Ectodermal cell (in vitro differentiated cells): ENCODE measurements around the gene C14orf132.

Experiments
- H3K27ac ChIP-seq: 2 replicates; pipeline ENCODE4 v1.7.0; 2013; ENCODE audit warnings: mild to moderate bottlenecking, low read depth, low read length; ENCODE audit not compliant: insufficient read depth, poor library complexity, severe bottlenecking
- H3K27me3 ChIP-seq: 2 replicates; pipeline ENCODE4 v1.7.0; 2013; ENCODE audit warnings: mild to moderate bottlenecking, low read length; ENCODE audit not compliant: insufficient read depth, control insufficient read depth, poor library complexity, severe bottlenecking
- H3K36me3 ChIP-seq: one replicate; pipeline ENCODE4 v1.7.0; 2013; ENCODE audit warnings: low read length; ENCODE audit not compliant: control insufficient read depth, insufficient read depth
- H3K4me1 ChIP-seq: one replicate; pipeline ENCODE4 v1.7.0; 2013; ENCODE audit warnings: low read length; ENCODE audit not compliant: control insufficient read depth, insufficient read depth
- H3K4me3 ChIP-seq: 2 replicates; pipeline ENCODE4 v1.7.0; 2013; ENCODE audit warnings: low read depth, low read length, control low read depth; ENCODE audit not compliant: insufficient read depth
- H3K9me3 ChIP-seq: 2 replicates; pipeline ENCODE4 v1.7.0; 2013; ENCODE audit warnings: mild to moderate bottlenecking, low read length, moderate library complexity; ENCODE audit not compliant: control insufficient read depth
- whole genome bisulfite sequencing, 2 experiments: methylation state at CpG; one replicate each; pipeline ENCODE4 v1.1.7; 2013; ENCODE audit warnings: missing lambda C conversion rate in 2 of 2; 5-methylcytosine and 5-hydroxymethylcytosine counted together

C14orf132 gene

GRCh38 chr14:96129128-96129736 is 90.1 kb downstream of the C14orf132 start:
- no peak overlapping the region for H3K4me3 ChIP-seq

GRCh38 chr14:96130391-96130790 is 91.2 kb downstream of the C14orf132 start:
- Histone ChIP-seq H3K27me3 (no peaks in the 10 kb centered on the region), H3K9me3 (no peaks in the 10 kb centered on the region), H3K27ac (no peak overlapping the region), H3K4me3 (no peak overlapping the region), H3K4me1 (no peaks in the 10 kb centered on the region), H3K36me3 (no peaks in the 10 kb centered on the region)
- WGBS, 2 experiments = 90 to 96% methylated on average over 5 to 6 of the region's 6 CpGs

More at GRCh38 chr14:96129128-96129736, 90.1 kb downstream of the C14orf132 start:
- Histone ChIP-seq H3K9me3 (no peaks in the 10 kb centered on the region), H3K36me3 (no peaks in the 10 kb centered on the region), H3K4me1 (no peaks in the 10 kb centered on the region), H3K27ac (no peak overlapping the region), H3K27me3 (no peaks in the 10 kb centered on the region)
- 90 to 95% methylated on average over 7 of the region's 7 CpGs for WGBS, 2 experiments

- Histone ChIP-seq H3K27me3 (no peaks in the 10 kb centered on the region), H3K9me3 (no peaks in the 10 kb centered on the region), H3K36me3 (no peaks in the 10 kb centered on the region), H3K27ac (no peak overlapping the region), H3K4me1 (no peaks in the 10 kb centered on the region), H3K4me3 (no peak overlapping the region)
- WGBS, 2 experiments = 90 to 92% methylated on average over 2 of the region's 2 CpGs
Measured at GRCh38 chr14:96130854-96131253, 91.7 kb downstream of the C14orf132 start.

GRCh38 chr14:96131836-96132235 is 92.7 kb downstream of the C14orf132 start:
- Histone ChIP-seq H3K27ac (no peak overlapping the region), H3K4me1 (no peaks in the 10 kb centered on the region), H3K36me3 (no peaks in the 10 kb centered on the region), H3K27me3 (no peaks in the 10 kb centered on the region), H3K4me3 (no peak overlapping the region), H3K9me3 (no peaks in the 10 kb centered on the region)
- 92 to 98% methylated on average over 4 of the region's 4 CpGs for WGBS, 2 experiments

GRCh38 chr14:96134508-96134907 is 95.3 kb downstream of the C14orf132 start:
- H3K36me3 ChIP-seq = no peaks in the 10 kb centered on the region
- 89 to 96% methylated on average over 6 of the region's 6 CpGs for WGBS, 2 experiments
- no peaks in the 10 kb centered on the region for H3K27me3 ChIP-seq
- H3K27ac ChIP-seq = no peak overlapping the region
- H3K4me1 ChIP-seq = no peaks in the 10 kb centered on the region
- H3K9me3 ChIP-seq = no peaks in the 10 kb centered on the region
- H3K4me3 ChIP-seq = no peak overlapping the region

GRCh38 chr14:96135285-96135684 is 96.1 kb downstream of the C14orf132 start:
- no peaks in the 10 kb centered on the region for H3K36me3 ChIP-seq
- no peaks in the 10 kb centered on the region for H3K27me3 ChIP-seq
- 91 to 95% methylated on average over 8 of the region's 8 CpGs for WGBS, 2 experiments
- H3K27ac ChIP-seq = no peak overlapping the region
- H3K4me3 ChIP-seq = no peak overlapping the region
- H3K4me1 ChIP-seq = no peaks in the 10 kb centered on the region
- no peaks in the 10 kb centered on the region for H3K9me3 ChIP-seq

GRCh38 chr14:96136371-96137005 is 97.3 kb downstream of the C14orf132 start:
- Histone ChIP-seq H3K27me3 (no peaks in the 10 kb centered on the region), H3K36me3 (no peaks in the 10 kb centered on the region), H3K4me1 (no peaks in the 10 kb centered on the region), H3K4me3 (no peak overlapping the region), H3K27ac (no peak overlapping the region), H3K9me3 (no peaks in the 10 kb centered on the region)
- 70 to 84% methylated on average over 3 to 4 of the region's 4 CpGs for WGBS, 2 experiments

- 100% methylated on average over 1 of the region's 1 CpG for WGBS, 2 experiments
- H3K36me3 ChIP-seq = no peaks in the 10 kb centered on the region
- no peaks in the 10 kb centered on the region for H3K9me3 ChIP-seq
- H3K27ac ChIP-seq = no peak overlapping the region
- H3K27me3 ChIP-seq = no peaks in the 10 kb centered on the region
- no peaks in the 10 kb centered on the region for H3K4me1 ChIP-seq
- H3K4me3 ChIP-seq = no peak overlapping the region
Measured at GRCh38 chr14:96138241-96138640, 99.1 kb downstream of the C14orf132 start.

- H3K27ac ChIP-seq = no peak overlapping the region
- WGBS, 2 experiments = 90 to 100% methylated on average over 1 of the region's 1 CpG
Measured at GRCh38 chr14:96139169-96139568, 100.0 kb downstream of the C14orf132 start.

GRCh38 chr14:96139879-96140278 is 100.7 kb downstream of the C14orf132 start:
- Histone ChIP-seq H3K4me1 (no peaks in the 10 kb centered on the region), H3K4me3 (no peak overlapping the region), H3K27me3 (no peaks in the 10 kb centered on the region), H3K27ac (no peak overlapping the region), H3K36me3 (no peaks in the 10 kb centered on the region), H3K9me3 (no peaks in the 10 kb centered on the region)
- WGBS, 2 experiments = 86 to 91% methylated on average over 2 of the region's 2 CpGs

More at GRCh38 chr14:96139169-96139568, 100.0 kb downstream of the C14orf132 start:
- Histone ChIP-seq H3K36me3 (no peaks in the 10 kb centered on the region), H3K4me3 (no peak overlapping the region), H3K27me3 (no peaks in the 10 kb centered on the region), H3K9me3 (no peaks in the 10 kb centered on the region), H3K4me1 (no peaks in the 10 kb centered on the region)
